Transverse colon (tissue), 3 donors: Measurements from ENCODE around the gene APLP1.

ENCODE experiments used
- EP300 ChIP-seq: sonication (generic); formaldehyde crosslinking; IDR thresholded peaks from one replicate; pipeline ENCODE4 v1.6.1; 2017; ENCODE audit warnings: antibody characterized with exemption, low read depth
- TF ChIP-seq, protein P1 (sequence below), 5 experiments: fragments of 200-600 bp in 3 of 5; fragments of 450-650 bp in 2 of 5; sonication (generic) in 3 of 5; IDR thresholded peaks; 1 replicate in 2 of 5; 2 replicates in 3 of 5; pipeline ENCODE4 v1.5.1; 2016 to 2017; ENCODE audit warnings: antibody characterized with exemption in 5 of 5, inconsistent platforms in 3 of 5, mild to moderate bottlenecking in 2 of 5, moderate library complexity in 1 of 5

DNA sequence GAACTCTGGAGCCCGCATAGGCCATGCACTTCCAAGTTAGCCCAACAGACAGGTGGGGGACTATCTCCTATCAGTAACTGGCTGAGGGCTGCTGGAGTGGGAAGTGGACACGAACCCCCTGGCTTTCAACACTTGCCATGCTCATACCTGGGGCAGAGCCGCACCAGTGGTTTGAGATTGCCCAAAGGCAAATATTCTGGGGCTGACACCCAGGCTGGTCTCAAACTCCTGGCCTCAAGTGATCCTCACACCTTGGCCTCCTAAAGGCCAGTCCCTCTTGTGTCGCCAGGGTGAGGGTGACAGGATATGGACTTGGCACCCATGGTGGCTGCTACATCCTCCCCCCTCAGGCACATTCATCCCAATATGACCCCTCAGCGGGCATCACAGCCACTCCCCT lies 18.8 kb downstream of the APLP1 start:
- TF ChIP-seq, protein P1, sequence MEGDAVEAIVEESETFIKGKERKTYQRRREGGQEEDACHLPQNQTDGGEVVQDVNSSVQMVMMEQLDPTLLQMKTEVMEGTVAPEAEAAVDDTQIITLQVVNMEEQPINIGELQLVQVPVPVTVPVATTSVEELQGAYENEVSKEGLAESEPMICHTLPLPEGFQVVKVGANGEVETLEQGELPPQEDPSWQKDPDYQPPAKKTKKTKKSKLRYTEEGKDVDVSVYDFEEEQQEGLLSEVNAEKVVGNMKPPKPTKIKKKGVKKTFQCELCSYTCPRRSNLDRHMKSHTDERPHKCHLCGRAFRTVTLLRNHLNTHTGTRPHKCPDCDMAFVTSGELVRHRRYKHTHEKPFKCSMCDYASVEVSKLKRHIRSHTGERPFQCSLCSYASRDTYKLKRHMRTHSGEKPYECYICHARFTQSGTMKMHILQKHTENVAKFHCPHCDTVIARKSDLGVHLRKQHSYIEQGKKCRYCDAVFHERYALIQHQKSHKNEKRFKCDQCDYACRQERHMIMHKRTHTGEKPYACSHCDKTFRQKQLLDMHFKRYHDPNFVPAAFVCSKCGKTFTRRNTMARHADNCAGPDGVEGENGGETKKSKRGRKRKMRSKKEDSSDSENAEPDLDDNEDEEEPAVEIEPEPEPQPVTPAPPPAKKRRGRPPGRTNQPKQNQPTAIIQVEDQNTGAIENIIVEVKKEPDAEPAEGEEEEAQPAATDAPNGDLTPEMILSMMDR (IDR thresholded peaks at IDR 0.05) = no peak
- no peak for TF ChIP-seq EP300
